Dermis blood vessel endothelial cell (primary cell): ENCODE data around the gene KIF18A. TPM values are rescaled to one million over a fixed set of nuclear protein-coding genes. Genes with fewer than 3 reads are reported as not detected.

ENCODE experiments used
- DNase-seq: peaks from one replicate; pipeline ENCODE4 v3.0.0; 2010
- total RNA-seq: library from RNA; depleted of rRNA; stranded (reverse); fragments of >200 nt; gene quantifications from 2 replicates; pipeline ENCODE4 v1.2.3, GENCODE V29; 2014

Gene KIF18A
- total RNA-seq, 1 donor from 2014 or later: 4.8 TPM

DNA sequence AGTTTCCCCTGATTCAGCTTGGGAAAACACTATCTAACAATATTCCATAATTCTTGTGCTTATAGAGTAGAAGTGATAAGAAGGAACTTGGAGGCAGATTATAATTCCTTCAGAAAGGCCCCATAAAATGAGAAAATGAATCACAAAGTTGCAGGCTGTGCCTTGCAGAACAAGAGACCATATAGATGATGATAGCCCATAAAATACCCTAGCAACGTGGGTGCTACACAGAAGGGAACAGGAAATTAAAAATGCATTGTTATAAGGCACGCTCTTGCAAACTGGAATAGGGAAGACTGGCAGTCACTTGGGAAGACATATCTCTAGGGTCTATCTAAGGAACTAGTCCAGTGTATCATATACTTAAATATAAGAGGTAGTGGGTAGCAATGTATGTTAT is 67.6 kb downstream of the KIF18A start:
- DNase-seq: no peak

GRCh38 chr11:28038775-28039174 is 69.2 kb downstream of the KIF18A start:
- no peak for DNase-seq

- DNase-seq: no peak
Observed at GRCh38 chr11:28026634-28027290, 81.2 kb downstream of the KIF18A start.

DNA sequence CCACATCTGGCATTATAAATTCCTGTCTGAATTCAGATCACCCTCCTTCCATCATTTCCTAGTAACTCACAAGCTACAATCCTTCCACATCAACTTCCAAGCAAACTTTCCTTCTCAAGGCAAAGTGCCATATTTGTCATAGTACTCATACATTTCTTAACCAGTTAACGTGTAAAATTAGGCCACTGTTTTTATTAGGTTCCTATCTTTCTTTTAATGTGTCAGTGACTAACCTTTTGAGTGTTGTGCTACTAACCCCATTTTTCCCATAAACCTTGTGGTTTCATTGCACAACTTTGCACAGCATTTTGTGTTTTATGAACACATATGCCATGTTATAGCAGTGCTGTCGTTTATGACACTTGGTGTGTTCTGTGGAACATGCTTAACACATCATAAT is 90.1 kb downstream of the KIF18A start:
- no peak for DNase-seq

- DNase-seq: no peak
Observed at GRCh38 chr11:28011813-28012212, 96.1 kb downstream of the KIF18A start.

DNA sequence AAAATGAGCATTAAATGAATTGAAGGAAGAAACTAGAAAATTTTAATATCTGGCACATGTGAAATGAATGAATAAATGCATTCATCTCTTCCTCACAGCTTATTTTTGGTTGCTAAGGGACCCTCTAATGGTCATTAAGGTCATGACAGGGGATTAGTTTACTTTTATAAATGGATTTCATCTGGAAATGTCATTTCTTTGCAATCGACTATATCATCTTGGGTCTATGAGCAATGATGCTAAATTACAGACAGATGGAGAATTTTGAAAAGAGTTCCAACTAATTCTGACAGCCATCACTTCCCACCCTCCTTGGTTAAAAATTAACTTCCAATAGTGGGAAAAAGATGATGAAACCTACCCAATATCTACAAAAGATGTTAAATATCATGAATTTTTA is 98.0 kb downstream of the KIF18A start:
- no peak for DNase-seq

DNA sequence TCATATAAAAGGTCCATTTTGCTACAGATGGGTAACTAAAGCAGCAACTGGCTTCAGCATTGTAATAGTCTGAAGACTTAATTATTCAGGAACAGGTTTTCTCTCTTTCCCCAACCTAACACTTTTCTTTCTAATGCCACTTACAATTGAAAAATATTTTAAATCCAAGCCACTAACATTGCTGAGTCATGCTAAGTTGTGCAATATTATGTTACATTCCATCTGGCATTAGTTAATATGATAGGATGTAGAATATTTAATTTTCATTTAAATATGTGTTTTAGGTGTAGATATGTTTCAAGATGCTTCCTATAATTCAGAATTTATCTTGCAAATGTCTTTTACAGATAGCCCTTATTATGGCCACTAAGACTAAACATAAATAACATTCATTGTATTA is 98.6 kb downstream of the KIF18A start:
- DNase-seq: no peak

GRCh38 chr11:28003615-28004014 is 104.3 kb downstream of the KIF18A start:
- no peak for DNase-seq

GRCh38 chr11:27998552-27998951 is 109.4 kb downstream of the KIF18A start:
- DNase-seq: no peak

DNA sequence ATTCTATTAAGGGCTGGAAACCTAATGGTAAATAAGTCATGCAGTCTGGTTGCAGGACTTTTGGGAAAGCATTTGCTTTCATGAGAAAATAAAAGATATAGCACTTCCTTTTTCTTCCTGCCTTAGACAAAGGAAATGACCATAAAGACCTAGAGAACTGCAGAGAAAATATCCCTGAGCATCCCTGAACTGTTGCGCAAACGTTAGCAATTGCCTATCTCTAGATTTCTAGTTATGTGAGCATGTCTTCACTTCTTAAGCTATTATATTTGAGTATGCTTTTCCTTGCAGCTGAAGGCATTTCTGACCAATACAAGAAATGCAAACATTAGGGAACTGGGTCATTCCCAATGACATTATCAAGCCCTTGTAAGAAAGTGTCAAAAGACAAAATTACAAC is 110.6 kb downstream of the KIF18A start:
- no peak for DNase-seq

DNA sequence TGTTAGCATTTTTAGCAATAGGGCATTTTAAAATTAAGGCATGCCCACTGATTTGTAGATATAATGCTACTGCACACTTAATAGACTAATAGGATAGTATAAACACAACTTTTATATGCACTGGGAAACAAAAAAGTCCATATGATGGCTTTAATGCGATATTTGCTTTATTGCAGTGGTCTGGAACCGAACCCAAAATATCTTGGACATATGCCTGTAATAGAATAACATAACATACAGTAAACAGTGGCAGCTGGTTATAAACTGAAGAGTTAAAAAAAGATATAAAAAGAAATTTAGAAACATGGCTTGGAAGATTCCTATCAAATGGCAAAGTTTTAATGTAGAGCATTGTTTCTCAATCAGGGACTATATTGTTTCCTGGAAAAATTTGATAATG is 111.9 kb downstream of the KIF18A start:
- DNase-seq: no peak

GRCh38 chr11:27995083-27995482 is 112.9 kb downstream of the KIF18A start:
- DNase-seq: no peak

DNA sequence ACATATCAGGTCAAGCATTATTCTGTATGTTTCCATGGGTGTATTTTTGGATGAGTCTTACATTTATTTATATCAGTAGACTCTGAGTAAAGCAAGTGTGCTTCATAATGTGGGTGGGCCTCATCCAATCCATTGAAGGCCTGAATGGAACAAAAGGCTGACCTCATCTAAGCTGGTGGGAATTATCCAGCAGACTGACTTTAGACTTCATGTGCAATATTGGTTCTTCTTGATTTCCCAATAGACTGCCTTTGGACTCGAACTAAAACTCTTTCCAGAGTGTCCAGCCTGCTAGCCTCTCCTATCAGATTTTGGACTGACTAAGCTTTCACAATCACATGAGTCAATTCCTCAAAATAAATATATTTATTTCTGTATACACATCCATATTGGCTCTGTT is 116.2 kb downstream of the KIF18A start:
- no peak for DNase-seq

- DNase-seq: no peak
Observed at GRCh38 chr11:27977527-27977926, 130.4 kb downstream of the KIF18A start.

- DNase-seq: no peak
Observed at GRCh38 chr11:27977031-27977430, 130.9 kb downstream of the KIF18A start.

- DNase-seq: no peak
Observed at GRCh38 chr11:27976262-27976661, 131.7 kb downstream of the KIF18A start.

DNA sequence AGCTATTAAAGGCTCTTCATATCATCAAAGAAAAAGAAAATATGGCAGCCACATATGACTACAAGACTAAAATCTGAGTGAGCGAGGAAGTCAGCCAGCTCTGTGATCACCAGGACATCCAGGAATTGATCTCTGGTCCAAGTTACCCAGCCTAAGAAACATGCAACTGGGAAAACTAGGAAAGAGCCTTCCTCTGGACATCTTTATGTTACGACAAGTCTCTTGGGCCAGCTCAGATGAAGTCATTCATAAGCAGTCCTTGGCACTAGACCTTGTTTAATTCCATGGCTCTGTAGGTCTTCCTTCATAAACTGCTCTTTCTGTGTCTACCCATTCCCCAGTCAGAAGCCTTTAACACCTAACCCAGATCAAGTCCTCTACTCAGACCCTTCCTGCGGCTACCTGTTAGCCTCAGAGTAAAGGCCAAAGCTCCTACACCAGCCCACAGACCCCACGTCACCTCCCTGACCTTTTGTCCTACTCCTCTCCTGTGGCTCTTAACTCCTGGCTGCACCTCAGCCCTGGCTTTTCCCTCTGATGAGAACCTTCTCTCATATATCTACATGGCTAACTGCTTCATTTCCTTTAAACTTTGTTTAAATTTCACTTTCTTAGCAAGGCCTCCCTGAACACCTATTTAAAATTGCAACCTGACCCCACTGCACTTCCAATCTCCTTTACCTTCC is 134.0 kb downstream of the KIF18A start:
- DNase-seq: no peak

GRCh38 chr11:27972522-27973170 is 135.3 kb downstream of the KIF18A start:
- no peak for DNase-seq

- DNase-seq: no peak
Observed at GRCh38 chr11:27971171-27971570, 136.8 kb downstream of the KIF18A start.

Other genes starting within 250 kb of the KIF18A start
- gene METTL15, start 232 bp upstream of the KIF18A start, total RNA-seq: 11.8 and 16.5 TPM in 2 replicates